Suprapubic skin (tissue), 4 donors: ENCODE data around the gene TRMT13. TPM values are rescaled to one million over a fixed set of nuclear protein-coding genes. Genes with fewer than 3 reads are reported as not detected.

Source experiments
- DNase-seq, 2 donors: peaks; one replicate each; pipeline ENCODE4 v3.0.0-alpha.2; 2019; ENCODE audit warnings: low spot score in 2 of 2
- H3K27ac ChIP-seq: fragments of 200-600 bp; sonication (generic); one replicate; pipeline ENCODE4 v1.5.1; 2019
- H3K27me3 ChIP-seq: fragments of 200-600 bp; sonication (generic); one replicate; pipeline ENCODE4 v1.5.1; 2019
- H3K36me3 ChIP-seq: fragments of 200-600 bp; sonication (generic); one replicate; pipeline ENCODE4 v1.5.1; 2019
- H3K4me1 ChIP-seq: fragments of 200-600 bp; sonication (generic); one replicate; pipeline ENCODE4 v1.5.1; 2019
- H3K4me3 ChIP-seq: fragments of 200-600 bp; sonication (generic); one replicate; pipeline ENCODE4 v1.5.1; 2019; ENCODE audit warnings: mild to moderate bottlenecking
- H3K9me3 ChIP-seq: fragments of 200-600 bp; sonication (generic); one replicate; pipeline ENCODE4 v1.5.1; 2019
- CTCF ChIP-seq, 2 donors: fragments of 200-600 bp in 1 of 2; fragments of 450-650 bp in 1 of 2; sonication (generic) in 1 of 2; IDR thresholded peaks; one replicate each; pipeline ENCODE4 v1.5.1; 2016 to 2019; ENCODE audit warnings: antibody characterized with exemption in 2 of 2, mild to moderate bottlenecking in 1 of 2, moderate library complexity in 1 of 2
- EP300 ChIP-seq: sonication (generic); formaldehyde crosslinking; IDR thresholded peaks from one replicate; pipeline ENCODE4 v1.6.1; 2017; ENCODE audit warnings: antibody characterized with exemption
- POLR2A ChIP-seq, 2 donors: fragments of 450-650 bp; IDR thresholded peaks; one replicate each; pipeline ENCODE4 v1.6.1; 2017; ENCODE audit warnings: antibody characterized with exemption in 2 of 2, mild to moderate bottlenecking in 2 of 2, moderate library complexity in 2 of 2
- POLR2AphosphoS5 ChIP-seq, 3 donors: sonication (generic); formaldehyde crosslinking; IDR thresholded peaks; one replicate each; pipeline ENCODE4 v1.6.1; 2017; ENCODE audit warnings: antibody characterized with exemption in 3 of 3
- WGBS: methylation state at CpG from one replicate; pipeline ENCODE4 v1.1.5; 2018; 5-methylcytosine and 5-hydroxymethylcytosine counted together
- total RNA-seq, 4 donors: library from RNA; depleted of rRNA; stranded (reverse); fragments of >200 nt; gene quantifications; one replicate each; pipeline ENCODE4 v1.1.0, GENCODE V29; 2016

TRMT13 gene
- total RNA-seq, 4 donors from 2014 or later = 10.8 to 33.7 (median 13.5) TPM

GRCh38 chr1:100101564-100101963 is 31.4 kb upstream of the TRMT13 start:
- H3K27ac ChIP-seq = no peak overlapping the region
- no peaks in the 10 kb centered on the region for H3K9me3 ChIP-seq
- H3K4me3 ChIP-seq = no peak overlapping the region
- peaks cover 39% of the 10 kb centered on the region for H3K36me3 ChIP-seq
- 93% methylated on average over 2 of the region's 2 CpGs for WGBS
- no peak for TF ChIP-seq POLR2AphosphoS5 (IDR thresholded peaks at IDR 0.05)
- no peak for TF ChIP-seq EP300
- TF ChIP-seq CTCF (IDR thresholded peaks at IDR 0.05) = no peak
- TF ChIP-seq POLR2A (IDR thresholded peaks at IDR 0.05) = no peak
- no peaks in the 10 kb centered on the region for H3K27me3 ChIP-seq
- no peaks in the 10 kb centered on the region for H3K4me1 ChIP-seq
- DNase-seq = no peak

- DNase-seq = no peak
- TF ChIP-seq POLR2A (IDR thresholded peaks at IDR 0.05) = no peak
- TF ChIP-seq POLR2AphosphoS5 (IDR thresholded peaks at IDR 0.05) = no peak
- no peak for TF ChIP-seq EP300
- no peak for TF ChIP-seq CTCF (IDR thresholded peaks at IDR 0.05)
- no peaks in the 10 kb centered on the region for H3K27me3 ChIP-seq
- no peak overlapping the region for H3K4me3 ChIP-seq
- H3K9me3 ChIP-seq = no peaks in the 10 kb centered on the region
- no peak overlapping the region for H3K27ac ChIP-seq
- H3K36me3 ChIP-seq = peaks cover 16% of the 10 kb centered on the region
- no peaks in the 10 kb centered on the region for H3K4me1 ChIP-seq
- 87% methylated on average over 4 of the region's 4 CpGs for WGBS
Observed at GRCh38 chr1:100107696-100108095, 25.3 kb upstream of the TRMT13 start.

- Histone ChIP-seq H3K4me3 (no peak overlapping the region), H3K36me3 (peaks cover 6% of the 10 kb centered on the region), H3K4me1 (no peaks in the 10 kb centered on the region), H3K27ac (no peak overlapping the region), H3K9me3 (no peaks in the 10 kb centered on the region), H3K27me3 (no peaks in the 10 kb centered on the region)
- no peak for DNase-seq
- TF ChIP-seq CTCF (IDR thresholded peaks at IDR 0.05) (no peak), POLR2AphosphoS5 (IDR thresholded peaks at IDR 0.05) (no peak), EP300 (no peak), POLR2A (IDR thresholded peaks at IDR 0.05) (no peak)
Observed at GRCh38 chr1:100109554-100110066, 23.4 kb upstream of the TRMT13 start.

- no peaks in the 10 kb centered on the region for H3K9me3 ChIP-seq
- TF ChIP-seq EP300 = no peak
- no peak for TF ChIP-seq POLR2A (IDR thresholded peaks at IDR 0.05)
- TF ChIP-seq CTCF (IDR thresholded peaks at IDR 0.05) = no peak
- no peak overlapping the region for H3K27ac ChIP-seq
- peaks cover 13% of the 10 kb centered on the region for H3K36me3 ChIP-seq
- H3K4me3 ChIP-seq = no peak overlapping the region
- no peak for DNase-seq
- 95% methylated on average over 4 of the region's 4 CpGs for WGBS
- no peaks in the 10 kb centered on the region for H3K4me1 ChIP-seq
- no peaks in the 10 kb centered on the region for H3K27me3 ChIP-seq
Observed at GRCh38 chr1:100115524-100115923, 17.4 kb upstream of the TRMT13 start.

- Histone ChIP-seq H3K27ac (no peak overlapping the region), H3K9me3 (no peaks in the 10 kb centered on the region), H3K36me3 (peaks cover 13% of the 10 kb centered on the region), H3K27me3 (no peaks in the 10 kb centered on the region), H3K4me1 (no peaks in the 10 kb centered on the region), H3K4me3 (no peak overlapping the region)
- no peak for DNase-seq
- no peak for TF ChIP-seq POLR2AphosphoS5 (IDR thresholded peaks at IDR 0.05)
- no peak for TF ChIP-seq POLR2A (IDR thresholded peaks at IDR 0.05)
- no peak for TF ChIP-seq EP300
- no peak for TF ChIP-seq CTCF (IDR thresholded peaks at IDR 0.05)
- 63% methylated on average over 1 of the region's 1 CpG for WGBS
Observed at GRCh38 chr1:100122177-100122576, 10.8 kb upstream of the TRMT13 start.
